RWPE2 (cell line): ENCODE data around the gene NFKBIB.

Experiments
- ATAC-seq: fragments of 200-7000 bp; cut with Tn5 transposase; 3 replicates; pipeline ENCODE4 v1.9.1; 2021; ENCODE audit warnings: low read depth
- DNase-seq: peaks from one replicate; pipeline ENCODE4 v3.0.0-alpha.2; 2020; ENCODE audit warnings: low spot score
- H3K27ac ChIP-seq: fragments of 450-650 bp; 2 replicates; pipeline ENCODE4 v1.5.1; 2017; ENCODE audit warnings: mild to moderate bottlenecking; ENCODE audit not compliant: poor library complexity, severe bottlenecking
- H3K27me3 ChIP-seq: fragments of 250-450 bp; sonication (Bioruptor Pico); 2 replicates; pipeline ENCODE4 v1.5.1; 2021; ENCODE audit warnings: mild to moderate bottlenecking, moderate library complexity; ENCODE audit not compliant: insufficient read depth, poor library complexity, severe bottlenecking
- H3K36me3 ChIP-seq: fragments of 250-450 bp; sonication (Bioruptor Pico); 2 replicates; pipeline ENCODE4 v1.5.1; 2020; ENCODE audit warnings: low read depth, mild to moderate bottlenecking, moderate library complexity
- H3K4me1 ChIP-seq: fragments of 250-450 bp; sonication (Bioruptor Pico); 2 replicates; pipeline ENCODE4 v1.5.1; 2021; ENCODE audit warnings: mild to moderate bottlenecking, moderate library complexity; ENCODE audit not compliant: insufficient read depth, poor library complexity, severe bottlenecking
- H3K4me3 ChIP-seq: fragments of 250-450 bp; sonication (Bioruptor Pico); 2 replicates; pipeline ENCODE4 v1.5.1; 2021; ENCODE audit warnings: mild to moderate bottlenecking, moderate library complexity; ENCODE audit not compliant: severe bottlenecking
- H3K9me3 ChIP-seq: fragments of 250-450 bp; sonication (Bioruptor Pico); 2 replicates; pipeline ENCODE4 v1.5.1; 2021; ENCODE audit warnings: mild to moderate bottlenecking, moderate library complexity; ENCODE audit not compliant: severe bottlenecking
- TF ChIP-seq, protein P1 (sequence below): fragments of 450-650 bp; IDR thresholded peaks from one replicate; pipeline ENCODE4 v1.5.1; 2017; ENCODE audit warnings: mild to moderate bottlenecking, moderate library complexity; ENCODE audit not compliant: poor library complexity, severe bottlenecking

The NFKBIB gene

DNA sequence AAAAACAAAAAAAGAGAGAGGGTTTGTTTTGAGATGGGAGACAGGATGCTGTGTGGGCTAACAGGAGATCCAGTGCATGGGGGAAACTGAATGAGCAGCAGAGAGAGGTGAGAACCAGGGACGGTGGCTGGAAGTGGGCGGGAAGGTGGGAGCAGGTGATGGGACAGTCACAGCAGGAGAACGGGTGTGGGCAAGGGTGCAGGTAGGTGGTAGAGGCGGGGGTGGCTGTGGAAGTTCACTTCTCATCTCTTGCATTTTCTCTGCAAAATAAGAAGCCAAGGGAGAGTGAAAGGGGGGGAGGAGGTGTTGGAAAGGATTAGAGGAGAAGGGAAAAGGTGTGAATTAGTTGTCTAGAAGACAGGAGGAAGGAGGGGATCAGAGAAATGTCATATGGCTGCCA lies 53.9 kb downstream of the NFKBIB start:
- ATAC-seq = no peak
- TF ChIP-seq, protein P1, sequence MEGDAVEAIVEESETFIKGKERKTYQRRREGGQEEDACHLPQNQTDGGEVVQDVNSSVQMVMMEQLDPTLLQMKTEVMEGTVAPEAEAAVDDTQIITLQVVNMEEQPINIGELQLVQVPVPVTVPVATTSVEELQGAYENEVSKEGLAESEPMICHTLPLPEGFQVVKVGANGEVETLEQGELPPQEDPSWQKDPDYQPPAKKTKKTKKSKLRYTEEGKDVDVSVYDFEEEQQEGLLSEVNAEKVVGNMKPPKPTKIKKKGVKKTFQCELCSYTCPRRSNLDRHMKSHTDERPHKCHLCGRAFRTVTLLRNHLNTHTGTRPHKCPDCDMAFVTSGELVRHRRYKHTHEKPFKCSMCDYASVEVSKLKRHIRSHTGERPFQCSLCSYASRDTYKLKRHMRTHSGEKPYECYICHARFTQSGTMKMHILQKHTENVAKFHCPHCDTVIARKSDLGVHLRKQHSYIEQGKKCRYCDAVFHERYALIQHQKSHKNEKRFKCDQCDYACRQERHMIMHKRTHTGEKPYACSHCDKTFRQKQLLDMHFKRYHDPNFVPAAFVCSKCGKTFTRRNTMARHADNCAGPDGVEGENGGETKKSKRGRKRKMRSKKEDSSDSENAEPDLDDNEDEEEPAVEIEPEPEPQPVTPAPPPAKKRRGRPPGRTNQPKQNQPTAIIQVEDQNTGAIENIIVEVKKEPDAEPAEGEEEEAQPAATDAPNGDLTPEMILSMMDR = no peak
- no peaks in the 10 kb centered on the region for H3K36me3 ChIP-seq

GRCh38 chr19:38956264-38956663 lies 56.5 kb downstream of the NFKBIB start:
- H3K4me3 ChIP-seq = no peak overlapping the region
- no peak for DNase-seq
- H3K36me3 ChIP-seq = no peaks in the 10 kb centered on the region
- H3K27me3 ChIP-seq = no peaks in the 10 kb centered on the region
- TF ChIP-seq, protein P1 = no peak
- H3K9me3 ChIP-seq = no peaks in the 10 kb centered on the region
- no peak overlapping the region for H3K27ac ChIP-seq
- H3K4me1 ChIP-seq = no peaks in the 10 kb centered on the region
- ATAC-seq = no peak

More for the DNA sequence above, 53.9 kb downstream of the NFKBIB start:
- Histone ChIP-seq H3K27me3 (no peaks in the 10 kb centered on the region), H3K4me3 (no peak overlapping the region), H3K27ac (no peak overlapping the region), H3K9me3 (no peaks in the 10 kb centered on the region), H3K4me1 (no peaks in the 10 kb centered on the region)
- no peak for DNase-seq

GRCh38 chr19:38958301-38958700 lies 58.5 kb downstream of the NFKBIB start:
- H3K9me3 ChIP-seq = no peaks in the 10 kb centered on the region
- H3K36me3 ChIP-seq = no peaks in the 10 kb centered on the region
- no peak overlapping the region for H3K4me3 ChIP-seq
- DNase-seq (no peak), ATAC-seq (no peak)
- H3K27ac ChIP-seq = no peak overlapping the region
- TF ChIP-seq, protein P1 = no peak
- no peaks in the 10 kb centered on the region for H3K4me1 ChIP-seq
- no peaks in the 10 kb centered on the region for H3K27me3 ChIP-seq
